ENCODE data around the gene KRTAP24-1. TPM values are rescaled to one million over a fixed set of nuclear protein-coding genes. Genes with fewer than 3 reads are reported as not detected.

Gene KRTAP24-1
- total RNA-seq, 1 experiment from 2014 or later, result not detected

DNA sequence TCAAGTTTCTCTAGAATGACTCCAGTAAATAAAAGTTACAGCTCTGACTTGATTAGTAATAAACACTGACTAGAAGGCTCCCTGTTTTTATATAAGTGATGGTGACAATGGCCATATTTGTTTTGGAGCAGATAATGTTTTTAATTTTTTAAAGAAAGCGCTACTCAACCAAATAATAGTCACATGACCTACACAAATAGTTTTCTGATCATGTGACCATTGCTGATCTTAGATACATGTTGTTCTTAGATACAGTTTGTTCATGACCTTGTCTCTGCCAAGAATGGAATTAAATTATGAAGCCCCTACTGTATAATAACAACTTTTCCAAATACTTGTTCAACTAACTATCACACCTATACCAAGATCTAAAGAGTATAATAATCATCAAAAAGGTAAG, 44.6 kb downstream of the KRTAP24-1 start:
- Histone ChIP-seq H3K79me2 (ENCODE audit: low read length) (no peaks in the 10 kb centered on the region), H3K27ac (ENCODE audit: low read length) (no peak overlapping the region), H3K9me2 (replicated peaks; ENCODE audit: low read length) (no peaks in the 10 kb centered on the region), H3K4me1 (ENCODE audit: insufficient read depth, low read length) (peaks cover 21% of the 10 kb centered on the region), H4K20me1 (ENCODE audit: low read length) (no peaks in the 10 kb centered on the region), H3K4me2 (ENCODE audit: low read length) (no peak overlapping the region), H3K9ac (ENCODE audit: low read length) (no peak overlapping the region), H3F3A (ENCODE audit: low read length, unreplicated experiment) (no peaks in the 10 kb centered on the region), H3K36me3 (ENCODE audit: low read depth, low read length) (no peaks in the 10 kb centered on the region), H3K27me3 (ENCODE audit: low read length) (no peaks in the 10 kb centered on the region), H3K4me3 (ENCODE audit: low read length) (no peak overlapping the region), H2AFZ (ENCODE audit: low read length) (no peak overlapping the region), H3K9me3 (ENCODE audit: low read length) (no peaks in the 10 kb centered on the region)
- no TSS peak for BruUV-seq (replicated peaks)
- ChIA-PET CTCF (no interaction called here), POLR2A (ENCODE audit: unreplicated experiment) (no interaction called here)
- no peak for ATAC-seq
- intact Hi-C loops (cut with micrococcal nuclease), result no loop called here
- no peak for TF ChIP-seq EZH2phosphoT487 (IDR thresholded peaks at IDR 0.05; ENCODE audit: borderline replicate concordance, low read length)
- TF ChIP-seq, protein P1, sequence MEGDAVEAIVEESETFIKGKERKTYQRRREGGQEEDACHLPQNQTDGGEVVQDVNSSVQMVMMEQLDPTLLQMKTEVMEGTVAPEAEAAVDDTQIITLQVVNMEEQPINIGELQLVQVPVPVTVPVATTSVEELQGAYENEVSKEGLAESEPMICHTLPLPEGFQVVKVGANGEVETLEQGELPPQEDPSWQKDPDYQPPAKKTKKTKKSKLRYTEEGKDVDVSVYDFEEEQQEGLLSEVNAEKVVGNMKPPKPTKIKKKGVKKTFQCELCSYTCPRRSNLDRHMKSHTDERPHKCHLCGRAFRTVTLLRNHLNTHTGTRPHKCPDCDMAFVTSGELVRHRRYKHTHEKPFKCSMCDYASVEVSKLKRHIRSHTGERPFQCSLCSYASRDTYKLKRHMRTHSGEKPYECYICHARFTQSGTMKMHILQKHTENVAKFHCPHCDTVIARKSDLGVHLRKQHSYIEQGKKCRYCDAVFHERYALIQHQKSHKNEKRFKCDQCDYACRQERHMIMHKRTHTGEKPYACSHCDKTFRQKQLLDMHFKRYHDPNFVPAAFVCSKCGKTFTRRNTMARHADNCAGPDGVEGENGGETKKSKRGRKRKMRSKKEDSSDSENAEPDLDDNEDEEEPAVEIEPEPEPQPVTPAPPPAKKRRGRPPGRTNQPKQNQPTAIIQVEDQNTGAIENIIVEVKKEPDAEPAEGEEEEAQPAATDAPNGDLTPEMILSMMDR (conservative IDR thresholded peaks at IDR 0.05; ENCODE audit: low read depth, low read length), result no peak
- no peak for TF ChIP-seq EZH2 (IDR thresholded peaks at IDR 0.05; ENCODE audit: low read length, unreplicated experiment)
- DNase-seq, result no peak

DNA sequence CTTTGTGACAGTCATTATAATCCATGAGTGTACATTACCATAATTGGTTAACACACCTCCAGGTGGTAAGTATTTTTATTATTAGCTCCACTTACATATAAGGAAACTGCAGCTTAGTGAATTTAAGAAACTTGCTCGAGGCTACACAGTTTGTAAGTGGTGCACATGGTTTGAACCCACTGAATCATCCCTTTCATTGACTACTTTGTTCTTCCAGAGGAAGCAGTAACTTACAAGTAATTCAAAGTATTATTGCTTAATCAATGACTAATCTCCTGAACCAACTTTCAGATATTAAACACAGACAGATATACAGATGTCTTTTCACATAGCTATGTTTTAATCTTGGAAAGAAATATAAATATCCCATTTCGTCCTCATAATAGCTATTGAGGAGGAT, 48.1 kb downstream of the KRTAP24-1 start:
- Histone ChIP-seq H3K27ac (ENCODE audit: low read length) (peak overlapping the region; percentile 66), H3K36me3 (ENCODE audit: low read depth, low read length) (no peaks in the 10 kb centered on the region), H3K9me2 (replicated peaks; ENCODE audit: low read length) (no peaks in the 10 kb centered on the region), H3K9me3 (ENCODE audit: low read length) (no peaks in the 10 kb centered on the region), H3K4me2 (ENCODE audit: low read length) (peak overlapping the region; percentile 38), H3K4me3 (ENCODE audit: low read length) (no peak overlapping the region), H3K79me2 (ENCODE audit: low read length) (no peaks in the 10 kb centered on the region), H3K27me3 (ENCODE audit: low read length) (no peaks in the 10 kb centered on the region), H3F3A (ENCODE audit: low read length, unreplicated experiment) (no peaks in the 10 kb centered on the region), H3K4me1 (ENCODE audit: insufficient read depth, low read length) (peaks cover 21% of the 10 kb centered on the region), H3K9ac (ENCODE audit: low read length) (no peak overlapping the region), H2AFZ (ENCODE audit: low read length) (no peak overlapping the region), H4K20me1 (ENCODE audit: low read length) (no peaks in the 10 kb centered on the region)
- CTCF ChIA-PET, result no interaction called here
- POLR2A ChIA-PET (ENCODE audit: unreplicated experiment), result no interaction called here
- intact Hi-C loops (cut with micrococcal nuclease), result no loop called here
- no peak for TF ChIP-seq EZH2 (IDR thresholded peaks at IDR 0.05; ENCODE audit: low read length, unreplicated experiment)
- TF ChIP-seq, protein P1 (conservative IDR thresholded peaks at IDR 0.05; ENCODE audit: low read depth, low read length), result no peak
- TF ChIP-seq EZH2phosphoT487 (IDR thresholded peaks at IDR 0.05; ENCODE audit: borderline replicate concordance, low read length), result no peak
- ATAC-seq (no peak), DNase-seq (peak; percentile 81)
- BruUV-seq (replicated peaks), result no TSS peak

DNA sequence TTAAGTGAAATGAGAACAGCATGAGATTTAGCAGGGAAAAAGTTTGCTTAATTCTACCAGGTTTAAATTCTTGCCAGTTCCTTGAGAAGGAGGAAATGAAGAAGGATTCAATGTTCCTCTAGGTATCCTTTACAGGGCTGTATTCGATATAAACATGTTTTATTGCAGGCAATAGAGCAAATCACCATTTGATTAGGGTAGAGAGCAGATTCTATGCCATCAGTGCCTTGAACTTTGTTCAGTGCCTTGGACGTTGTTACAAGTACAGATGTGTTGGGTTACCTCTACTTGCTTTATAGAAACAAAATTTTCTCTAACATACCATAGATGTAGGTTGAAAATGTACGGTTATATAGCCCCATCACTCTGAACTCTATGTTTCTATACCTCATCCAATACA, 48.7 kb downstream of the KRTAP24-1 start:
- Histone ChIP-seq H3K27me3 (ENCODE audit: low read length) (no peaks in the 10 kb centered on the region), H3K4me1 (ENCODE audit: insufficient read depth, low read length) (peaks cover 21% of the 10 kb centered on the region), H3K36me3 (ENCODE audit: low read depth, low read length) (no peaks in the 10 kb centered on the region), H3K4me3 (ENCODE audit: low read length) (no peak overlapping the region), H3K4me2 (ENCODE audit: low read length) (peak overlapping the region; percentile 38; the same call in 1 of the 2 replicates), H3K9me3 (ENCODE audit: low read length) (no peaks in the 10 kb centered on the region), H3K9ac (ENCODE audit: low read length) (no peak overlapping the region), H2AFZ (ENCODE audit: low read length) (no peak overlapping the region), H4K20me1 (ENCODE audit: low read length) (no peaks in the 10 kb centered on the region), H3K79me2 (ENCODE audit: low read length) (no peaks in the 10 kb centered on the region), H3K9me2 (replicated peaks; ENCODE audit: low read length) (no peaks in the 10 kb centered on the region), H3F3A (ENCODE audit: low read length, unreplicated experiment) (no peaks in the 10 kb centered on the region), H3K27ac (ENCODE audit: low read length) (peak overlapping the region; percentile 66)
- ChIA-PET CTCF (no interaction called here), POLR2A (ENCODE audit: unreplicated experiment) (no interaction called here)
- ATAC-seq (no peak), DNase-seq (no peak)
- BruUV-seq (replicated peaks), result no TSS peak
- intact Hi-C loops (cut with micrococcal nuclease), result no loop called here
- TF ChIP-seq EZH2 (IDR thresholded peaks at IDR 0.05; ENCODE audit: low read length, unreplicated experiment) (no peak), EZH2phosphoT487 (IDR thresholded peaks at IDR 0.05; ENCODE audit: borderline replicate concordance, low read length) (no peak)
- TF ChIP-seq, protein P1 (conservative IDR thresholded peaks at IDR 0.05; ENCODE audit: low read depth, low read length), result no peak

All from PC-3 (cell line).